Stimulated activated CD8-positive, alpha-beta memory T cell treated with anti-CD3 and anti-CD28 coated beads, Interleukin-7, amount 100 ng/mL, for 1 hour (primary cell): Measurements from ENCODE around the gene ZSCAN1.
A peak's percentile ranks its signal among the peaks of the same experiment; 100 is the strongest.
"Not testable (repeated sequence)": the region's sequence is repeated elsewhere in the genome, so short reads cannot be mapped to it uniquely, and the experiment has no call there.

Experiments used
- DNase-seq, 2 donors: peaks; one replicate each; pipeline ENCODE4 v3.0.0-alpha.2; 2020; ENCODE audit warnings: low read depth in 2 of 2

ZSCAN1 gene, protein sequence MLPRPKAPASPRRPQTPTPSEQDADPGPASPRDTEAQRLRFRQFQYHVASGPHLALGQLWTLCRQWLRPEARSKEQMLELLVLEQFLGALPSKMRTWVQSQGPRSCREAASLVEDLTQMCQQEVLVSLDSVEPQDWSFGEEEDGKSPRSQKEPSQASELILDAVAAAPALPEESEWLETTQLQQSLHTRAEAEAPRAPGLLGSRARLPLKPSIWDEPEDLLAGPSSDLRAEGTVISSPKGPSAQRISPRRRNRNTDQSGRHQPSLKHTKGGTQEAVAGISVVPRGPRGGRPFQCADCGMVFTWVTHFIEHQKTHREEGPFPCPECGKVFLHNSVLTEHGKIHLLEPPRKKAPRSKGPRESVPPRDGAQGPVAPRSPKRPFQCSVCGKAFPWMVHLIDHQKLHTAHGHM

DNA sequence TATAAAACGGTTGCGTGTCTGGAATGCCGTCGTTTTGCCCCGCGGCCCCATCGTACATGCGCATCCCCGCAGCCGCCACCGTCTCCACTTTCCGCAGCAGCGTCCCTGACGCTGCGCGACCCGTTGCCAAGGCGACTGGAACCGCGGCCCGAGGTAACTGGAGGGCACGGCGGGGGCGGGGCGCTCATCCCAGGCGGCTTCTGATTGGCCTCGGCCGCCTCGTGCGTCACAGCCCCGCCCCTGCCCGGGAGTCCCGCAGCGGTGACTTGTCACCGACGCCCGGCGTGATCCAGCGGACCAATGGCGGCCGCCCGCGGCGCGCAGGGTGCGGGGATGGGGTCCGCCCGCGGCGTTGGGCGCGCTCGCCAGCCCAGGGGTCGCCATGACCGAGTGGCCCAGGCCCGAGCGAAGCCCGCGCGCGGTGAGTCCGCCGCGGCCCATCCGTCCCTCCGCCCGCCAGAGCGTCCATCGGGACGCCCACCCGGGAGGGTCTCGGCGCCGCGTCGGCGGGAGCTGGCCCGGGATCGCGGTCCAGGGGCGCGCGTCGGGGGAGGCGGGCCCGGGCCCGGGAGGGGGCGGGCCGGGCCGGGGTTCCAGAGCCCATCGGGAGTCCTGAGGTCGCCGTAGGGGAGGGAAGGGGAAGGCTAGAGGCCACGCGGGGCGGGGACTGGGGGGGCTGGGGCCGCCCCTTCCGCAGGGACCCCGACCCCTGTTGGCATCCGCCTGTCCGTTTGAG, at the start of gene ZSCAN1:
ZSCAN1 (plus strand) TSS at position 285 of the 736 bp plus-strand sequence. CDS start 3,812 bp downstream, outside the sequence.
- peak in 1 of 2 donors; percentile 1 for DNase-seq

DNA sequence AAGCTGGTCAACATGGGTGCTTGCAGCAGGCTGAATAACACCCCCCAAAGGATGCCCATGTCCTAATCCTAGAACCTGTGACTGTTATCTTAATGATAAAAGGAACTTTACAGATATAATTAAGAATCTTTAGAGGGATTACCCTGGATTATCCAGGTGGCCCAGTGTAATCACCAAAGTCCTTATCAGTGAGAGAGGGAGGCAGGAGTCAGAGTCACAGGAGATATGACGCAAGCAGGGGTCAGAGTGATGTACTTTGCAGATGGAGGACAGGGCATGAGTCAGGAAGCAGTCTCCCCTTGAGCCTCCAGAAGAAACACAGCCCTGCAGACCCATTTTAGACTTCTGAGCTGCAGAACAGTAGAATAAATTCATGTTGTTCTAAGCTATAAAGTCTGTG, 41.0 kb upstream of the ZSCAN1 start:
- DNase-seq, result no peak

DNA sequence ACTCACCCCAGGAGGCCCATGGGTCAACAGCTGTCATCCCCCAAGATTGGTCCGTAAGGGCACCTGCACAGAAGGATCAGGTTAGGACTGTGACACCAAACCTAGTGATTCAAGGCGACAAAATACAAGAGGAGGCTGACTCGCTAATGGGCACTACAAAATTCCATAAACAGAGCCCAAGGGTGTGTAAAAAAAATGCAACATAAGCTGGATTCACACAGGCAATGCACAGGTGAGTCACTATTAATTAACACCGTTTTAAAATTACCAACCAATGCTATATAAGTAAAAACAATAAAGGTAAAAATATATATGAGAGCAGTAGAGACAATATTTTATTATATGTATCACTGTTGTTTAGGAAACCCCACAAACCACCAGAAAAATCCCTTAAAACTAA, 33.1 kb upstream of the ZSCAN1 start:
- DNase-seq, result no peak

DNA sequence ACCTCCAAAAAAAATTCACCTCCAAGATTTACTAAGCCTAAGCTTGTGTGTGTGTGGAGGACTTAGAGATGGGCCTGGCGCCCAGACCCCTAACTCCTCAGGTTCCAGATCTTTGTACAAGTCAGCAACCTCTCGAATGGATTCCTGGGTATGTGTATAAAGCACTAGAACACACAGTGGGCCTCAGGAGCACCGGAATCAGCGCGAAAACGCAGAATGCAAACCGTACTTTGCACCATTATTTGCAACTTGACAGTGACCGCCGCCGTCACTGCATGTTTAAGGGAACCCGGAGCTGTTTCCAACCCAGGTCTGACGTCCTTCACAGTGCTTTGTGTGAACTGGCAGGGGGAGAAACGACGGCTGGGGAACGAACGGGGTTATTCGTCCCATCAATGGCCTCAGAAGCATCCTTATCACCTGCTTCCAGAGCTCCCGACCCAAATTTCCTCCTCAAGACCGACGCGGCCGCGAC, 31.9 kb upstream of the ZSCAN1 start:
- DNase-seq, result no peak

DNA sequence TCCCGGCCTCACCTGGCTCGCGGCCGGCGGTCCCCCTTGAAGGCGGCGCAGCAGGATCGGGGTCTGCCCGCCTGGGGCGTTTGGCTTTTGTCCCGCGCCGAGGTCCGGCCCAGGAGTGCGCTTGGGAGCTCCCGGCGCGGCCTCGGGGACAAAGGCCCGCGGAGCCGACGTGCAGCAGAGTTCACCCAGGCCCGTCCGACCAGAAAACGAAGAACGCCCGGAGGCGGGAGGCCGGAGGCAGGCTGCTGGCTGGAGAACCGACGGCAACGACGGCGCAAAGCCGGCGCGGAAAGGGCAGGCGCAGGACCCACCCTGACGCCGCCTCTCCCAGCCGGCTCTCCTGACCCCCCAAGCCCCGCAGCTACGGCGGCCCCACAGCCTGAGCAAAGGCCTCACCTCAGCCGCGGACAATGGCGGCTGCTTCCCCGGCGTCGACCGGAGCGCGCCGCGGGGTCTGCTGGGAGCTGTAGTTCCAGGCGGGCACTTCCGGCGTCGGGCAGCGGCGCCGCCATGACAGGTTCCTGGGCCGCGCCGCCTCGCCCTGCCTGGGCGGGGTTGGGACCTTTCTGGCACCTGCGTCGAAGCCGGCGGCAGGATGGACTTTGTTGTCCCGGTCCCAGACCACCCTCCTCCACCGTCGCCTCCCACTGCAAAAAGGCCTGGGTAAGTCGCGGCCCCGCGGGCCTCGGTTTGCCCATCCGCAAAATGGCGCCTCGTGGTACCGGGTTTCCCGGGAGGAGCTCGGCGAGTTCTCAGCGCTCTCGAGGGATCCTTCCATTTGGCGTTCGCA, 31.2 kb upstream of the ZSCAN1 start, which contains the start of gene ZNF606:
ZNF606 (minus strand) TSS at position 437 of the 790 bp plus-strand sequence. CDS start 1,501 bp downstream, outside the sequence.
- peak; percentile 65 to 70 for DNase-seq

DNA sequence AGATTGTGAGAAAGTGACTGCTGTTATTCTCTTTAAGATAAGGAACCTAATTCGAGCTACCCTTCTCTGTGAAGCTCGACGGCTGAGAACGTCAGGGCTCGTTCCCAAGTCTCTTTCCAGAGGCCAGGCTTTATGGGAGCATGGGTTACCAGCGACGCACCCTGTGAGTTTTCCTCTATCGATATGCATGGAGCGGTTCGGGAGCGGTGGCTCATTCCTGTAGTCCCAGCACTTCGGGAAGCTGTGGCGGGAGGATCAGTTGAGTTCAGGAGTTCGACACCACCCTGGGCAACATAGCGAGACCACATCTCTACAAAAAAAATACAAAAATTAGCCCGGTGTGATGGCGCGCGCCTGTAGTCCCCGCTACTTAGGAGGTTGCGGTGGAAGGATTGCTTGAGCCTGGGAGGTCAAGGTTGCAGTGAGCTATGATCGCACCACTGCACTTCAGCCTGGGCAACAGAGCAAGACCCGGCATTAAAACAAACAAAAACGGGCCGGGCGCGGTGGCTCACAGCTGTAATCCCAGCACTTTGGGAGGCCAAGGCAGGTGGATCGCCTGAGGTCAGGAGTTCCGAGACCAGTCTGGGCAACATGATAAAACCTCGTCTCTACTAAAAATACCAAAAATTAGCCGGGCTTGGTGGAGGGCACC, 30.5 kb upstream of the ZSCAN1 start:
- no peak for DNase-seq

DNA sequence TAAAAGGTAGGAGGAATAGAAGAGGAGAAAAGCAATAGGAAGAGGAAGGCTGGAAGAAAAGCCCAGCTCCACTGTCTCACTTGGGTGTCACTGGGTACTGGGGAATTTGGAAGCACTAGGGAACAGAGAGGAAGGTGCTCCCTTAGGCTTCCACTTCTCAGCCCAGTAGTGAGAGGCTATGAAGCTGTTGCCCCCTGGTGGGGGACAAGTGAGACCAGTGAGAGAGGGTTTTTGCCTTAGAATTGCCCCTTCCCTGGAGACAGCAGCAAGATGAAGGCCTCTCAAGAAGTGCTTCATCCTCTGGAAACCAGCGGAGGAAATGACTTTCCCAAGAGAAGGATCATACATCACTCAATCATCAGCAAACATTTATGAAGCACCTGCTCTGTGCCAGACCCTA, 26.5 kb upstream of the ZSCAN1 start:
- no peak for DNase-seq

DNA sequence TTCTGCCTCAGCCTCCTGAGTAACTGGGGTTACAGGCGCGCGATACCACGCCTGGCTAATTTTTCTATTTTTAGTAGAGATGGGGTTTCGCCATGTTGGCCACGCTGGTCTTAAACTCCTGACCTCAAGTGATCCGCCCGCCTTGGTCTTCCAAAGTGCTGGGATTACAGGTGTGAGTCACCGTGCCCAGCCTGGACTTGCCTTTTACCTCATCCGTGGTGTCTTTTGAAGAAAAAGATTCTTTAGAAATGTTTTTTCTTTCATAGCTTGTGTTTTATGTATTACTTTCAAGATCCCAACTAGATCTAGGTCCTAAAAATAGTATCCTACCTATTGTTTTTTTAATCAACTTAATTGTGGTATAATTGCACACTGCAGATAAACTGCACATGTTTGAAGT, 24.9 kb upstream of the ZSCAN1 start:
- DNase-seq, result not testable (repeated sequence)

DNA sequence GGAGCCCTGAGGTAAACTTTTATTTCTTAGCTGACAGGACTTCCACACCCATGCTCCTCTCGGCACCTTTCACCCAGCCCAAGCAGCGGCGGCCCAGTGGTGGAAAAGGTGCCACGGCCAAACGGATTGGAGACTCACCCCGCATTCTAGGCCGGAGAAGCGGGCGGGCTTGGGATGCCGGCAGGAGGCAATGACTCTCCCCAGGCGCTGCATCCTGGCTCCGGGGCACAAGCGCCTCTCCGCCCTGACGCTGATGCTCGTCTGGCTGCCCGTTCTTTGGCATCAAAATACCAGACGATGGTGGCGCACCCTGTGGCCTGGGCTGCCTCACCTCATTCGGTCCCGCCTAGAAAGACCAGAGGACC, 24.5 kb upstream of the ZSCAN1 start:
- no peak for DNase-seq

DNA sequence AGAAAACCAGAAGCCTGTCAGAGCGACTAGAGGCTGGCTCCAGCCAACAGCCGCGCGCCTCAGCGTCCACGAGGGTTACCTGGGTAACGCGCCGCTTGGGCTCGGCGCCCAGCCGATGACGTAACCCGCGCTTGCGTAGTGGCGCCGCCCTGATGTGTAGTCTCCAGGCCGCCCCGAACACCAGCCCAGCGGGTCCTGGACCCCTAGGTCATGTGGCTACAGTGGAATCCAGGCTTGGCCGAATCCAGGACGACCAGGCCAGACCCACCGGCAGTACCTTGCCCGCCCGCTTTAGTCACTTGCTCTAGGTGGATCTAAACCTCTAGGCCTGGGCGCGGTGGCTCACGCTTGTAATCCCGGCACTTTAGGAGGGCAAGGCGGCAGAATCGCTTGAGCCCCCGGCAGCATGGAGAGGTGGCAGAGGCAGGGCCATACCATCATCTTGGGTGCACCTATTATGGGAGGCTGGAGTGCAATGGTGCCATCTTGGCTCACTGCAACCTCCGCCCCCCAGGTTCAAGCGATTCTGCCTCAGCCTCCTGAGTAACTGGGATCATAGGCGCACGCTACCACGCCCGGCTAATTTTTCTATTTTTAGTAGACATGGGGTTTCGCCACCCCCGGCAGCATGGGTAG, 24.0 kb upstream of the ZSCAN1 start:
- DNase-seq, result peak; percentile 13 to 30

DNA sequence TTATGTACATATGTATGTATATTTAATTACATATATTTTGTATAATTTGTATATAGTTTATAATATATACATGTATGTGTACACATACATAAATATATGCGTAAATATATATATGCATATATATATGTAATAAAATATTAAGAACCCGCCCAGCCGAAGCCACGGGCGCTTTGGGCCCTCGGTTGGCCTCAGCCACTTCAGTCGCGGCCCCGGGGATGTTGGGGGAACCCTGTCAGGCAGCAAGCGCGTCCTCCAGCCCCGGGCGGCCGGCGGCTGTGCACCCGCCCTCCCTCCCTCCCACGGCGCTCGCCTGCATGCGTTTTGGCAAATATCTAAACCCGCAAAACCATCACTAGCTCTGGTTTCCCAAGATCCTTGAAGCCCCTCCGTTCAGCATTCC, 23.3 kb upstream of the ZSCAN1 start:
- DNase-seq, result no peak

DNA sequence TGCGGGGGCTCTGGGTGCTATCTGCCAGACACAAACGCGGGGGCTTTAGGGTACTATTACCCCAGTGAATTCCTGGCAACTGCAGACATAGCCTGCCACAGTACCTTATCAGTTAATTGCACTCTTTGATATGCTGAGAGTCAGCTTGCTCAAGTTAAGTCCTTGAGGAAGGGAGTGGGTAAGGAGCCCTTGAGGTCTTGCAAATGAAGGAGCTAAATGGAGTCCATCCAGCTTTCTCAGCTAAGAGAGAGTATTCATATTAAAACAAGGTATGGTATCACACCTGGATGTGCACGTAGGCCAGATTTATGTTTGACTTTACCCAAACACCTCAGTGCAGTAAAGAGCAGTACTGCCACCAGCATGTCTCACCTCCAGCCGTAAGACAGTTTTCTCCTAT, 19.7 kb upstream of the ZSCAN1 start:
- DNase-seq, result no peak

DNA sequence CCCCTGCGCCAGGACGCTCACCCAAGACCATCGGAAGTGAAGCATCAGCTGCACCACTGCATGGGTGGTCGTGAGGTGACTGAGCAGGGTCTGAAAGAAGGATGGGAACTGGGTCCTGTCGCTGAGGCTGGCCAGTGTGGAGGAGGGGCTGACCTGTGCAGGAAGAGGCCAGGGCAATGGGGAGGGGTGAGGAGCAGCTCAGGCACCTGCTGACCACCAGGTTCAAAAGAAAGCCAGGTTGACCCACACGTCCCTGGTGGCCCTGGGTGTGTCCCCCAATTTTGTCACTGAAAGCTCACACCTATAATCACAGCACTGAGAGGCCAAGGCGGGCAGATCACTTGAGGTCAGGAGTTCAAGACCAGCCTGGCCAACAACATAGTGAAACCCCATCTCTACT, 13.7 kb upstream of the ZSCAN1 start:
- no peak for DNase-seq

DNA sequence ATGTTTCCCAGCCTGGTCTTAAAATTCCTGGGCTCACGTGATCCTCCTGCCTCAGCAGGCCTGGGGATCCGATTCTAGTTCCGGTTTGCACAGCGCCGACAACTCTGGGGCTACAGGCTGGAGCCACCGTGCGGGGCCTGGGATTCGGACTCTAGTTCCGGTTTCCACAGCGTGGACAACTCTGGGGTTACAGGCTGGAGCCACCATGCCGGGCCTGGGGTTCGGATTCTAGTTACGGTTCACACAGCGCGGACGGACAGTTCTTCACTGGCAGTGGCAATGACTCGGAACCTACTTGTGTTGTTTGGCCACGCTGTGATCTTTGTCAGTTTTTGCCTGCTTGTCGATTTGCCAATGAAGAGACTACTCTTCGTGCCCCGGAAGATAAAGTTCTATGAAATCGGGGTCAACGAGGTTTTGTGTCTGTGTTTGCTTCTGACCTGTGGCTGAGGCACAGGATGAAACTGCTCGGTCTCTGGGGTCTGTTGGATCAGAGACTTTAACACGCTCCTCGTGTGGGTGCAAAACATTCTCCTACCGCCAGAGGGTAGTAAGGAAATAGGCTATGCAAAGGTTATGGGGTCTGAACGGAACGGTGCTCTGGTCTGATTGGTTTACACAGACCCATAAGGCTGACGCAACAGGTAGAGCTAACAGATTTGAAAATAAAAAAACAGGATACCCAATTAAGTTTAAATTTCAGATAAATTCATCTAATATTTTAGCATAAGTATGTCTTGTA, 12.1 kb upstream of the ZSCAN1 start:
- peak in 1 of 2 donors; percentile 13 for DNase-seq

DNA sequence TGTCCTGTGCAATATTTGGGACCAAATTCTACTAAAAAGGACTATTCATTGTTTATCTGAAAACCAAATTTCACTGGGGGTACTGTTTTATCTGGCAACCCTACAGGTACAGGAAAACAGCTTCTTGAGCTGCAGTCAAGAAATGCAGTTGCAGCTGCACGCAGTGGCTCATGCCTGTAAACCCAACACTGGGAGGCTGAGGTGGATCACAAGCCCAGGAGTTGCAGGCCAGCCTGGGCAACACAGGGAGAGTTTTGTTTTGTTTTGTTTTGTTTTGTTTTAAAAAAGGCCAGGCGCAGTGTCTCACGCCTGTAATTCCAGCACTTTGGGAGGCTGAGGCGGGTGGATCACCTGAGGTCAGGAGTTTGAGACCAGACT, 11.6 kb upstream of the ZSCAN1 start:
- DNase-seq, result no peak

DNA sequence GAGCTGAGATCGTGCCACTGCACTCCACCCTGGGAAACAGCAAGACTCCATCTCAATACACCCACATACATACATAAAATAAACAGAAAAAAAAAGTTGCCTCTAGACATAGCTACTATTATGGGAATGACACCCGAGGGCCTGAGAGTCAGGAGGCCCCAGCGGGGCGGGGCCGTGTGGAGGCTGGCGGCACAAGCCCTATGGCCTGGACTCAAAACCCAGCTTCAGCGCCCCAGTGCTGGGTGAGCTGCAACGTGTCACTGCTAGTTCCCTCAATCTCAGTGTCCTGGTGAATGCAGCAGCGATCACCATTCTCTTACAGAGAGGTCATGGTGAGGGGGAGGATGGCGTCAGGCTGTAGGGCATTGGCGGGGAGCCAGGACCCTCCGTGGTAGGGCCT, 9.2 kb upstream of the ZSCAN1 start:
- no peak for DNase-seq

DNA sequence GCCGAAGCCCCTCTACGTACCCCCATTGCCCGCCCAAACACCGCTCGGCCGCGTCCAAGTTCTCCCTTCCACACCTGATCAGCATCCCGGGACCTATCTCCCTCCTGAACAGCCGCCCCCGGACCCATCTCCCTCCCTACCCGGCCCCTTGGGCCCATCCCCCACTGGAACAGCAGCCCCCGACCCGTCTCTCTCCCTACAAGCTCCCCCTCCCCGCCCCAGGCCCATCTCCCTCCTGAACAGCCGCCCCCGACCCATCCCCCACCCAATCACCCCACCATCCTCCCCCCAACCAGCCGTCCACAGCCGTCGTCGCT, 610 bp downstream of the ZSCAN1 start:
- no peak for DNase-seq

DNA sequence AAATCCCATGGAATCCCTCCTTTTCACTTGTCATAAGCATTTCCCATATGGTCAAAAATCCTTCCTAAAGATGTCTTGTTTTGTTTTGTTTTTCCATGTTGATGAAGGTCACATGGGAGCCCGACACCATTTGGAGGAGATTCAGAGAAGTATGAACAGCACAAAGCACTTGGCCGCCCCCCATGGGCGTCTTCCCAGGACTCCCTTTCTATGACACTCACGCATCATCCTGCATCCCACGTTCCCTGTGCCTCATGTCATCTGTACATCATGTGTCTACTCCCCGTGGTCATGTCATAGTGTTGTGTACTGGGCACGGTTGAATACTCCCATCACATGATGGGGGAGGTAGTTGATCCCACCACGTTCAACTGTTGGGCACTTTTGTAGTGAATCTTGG, 2.0 kb downstream of the ZSCAN1 start:
- DNase-seq, result no peak

DNA sequence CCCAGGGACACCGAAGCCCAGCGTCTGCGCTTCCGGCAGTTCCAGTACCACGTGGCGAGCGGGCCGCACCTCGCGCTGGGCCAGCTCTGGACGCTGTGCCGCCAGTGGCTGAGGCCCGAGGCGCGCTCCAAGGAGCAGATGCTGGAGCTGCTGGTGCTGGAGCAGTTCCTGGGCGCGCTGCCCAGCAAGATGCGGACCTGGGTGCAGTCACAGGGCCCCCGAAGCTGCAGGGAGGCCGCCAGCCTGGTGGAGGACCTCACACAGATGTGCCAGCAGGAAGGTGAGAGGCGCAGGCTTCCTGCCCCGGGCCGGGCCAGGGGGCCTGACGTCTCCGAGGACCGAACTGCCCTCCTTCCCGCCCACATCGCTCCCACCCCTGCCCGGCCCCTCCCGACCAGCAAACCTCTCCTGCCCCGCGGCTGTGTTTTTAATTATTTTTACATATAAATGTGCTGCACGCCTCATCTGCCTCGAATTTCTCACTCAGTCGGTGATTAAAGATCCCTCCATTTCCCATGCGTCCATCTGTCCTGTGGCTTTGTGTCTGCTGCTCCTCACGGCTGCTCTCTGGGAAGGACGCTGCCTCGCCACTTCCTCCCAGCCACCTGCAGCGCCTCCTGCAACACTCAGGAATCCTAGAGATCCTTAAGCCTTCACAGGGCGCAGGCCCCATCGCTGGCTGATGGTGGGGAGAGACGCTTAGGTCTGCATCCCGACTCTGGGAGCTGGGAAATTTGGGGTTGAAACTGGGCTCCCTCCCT, 4.3 kb downstream of the ZSCAN1 start:
- no peak for DNase-seq

DNA sequence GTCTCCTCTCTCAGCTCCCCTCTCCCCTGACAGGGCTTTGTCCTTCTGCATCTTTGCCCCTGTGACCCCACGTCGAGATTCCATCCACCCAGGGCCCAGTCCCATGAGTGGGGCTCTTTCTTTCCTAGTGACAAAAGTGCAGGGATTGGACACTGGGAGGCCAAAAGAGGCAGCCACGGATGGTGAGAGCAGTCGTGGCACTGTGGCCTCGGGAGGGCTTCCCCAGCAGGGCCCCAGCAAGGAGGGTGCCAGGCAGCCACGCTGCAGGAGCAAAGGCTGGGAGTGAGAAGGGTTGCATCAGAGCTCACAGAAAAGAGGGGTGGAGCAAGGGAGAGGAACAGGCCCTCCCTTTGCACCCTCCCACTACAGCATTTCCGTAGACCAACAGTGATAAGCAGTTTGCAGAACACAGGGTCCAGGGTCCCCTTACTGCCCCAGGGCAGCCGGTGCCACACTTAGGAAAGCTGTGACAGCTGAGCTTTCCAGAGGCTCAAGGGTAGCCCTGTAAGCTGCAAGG, 4.9 kb downstream of the ZSCAN1 start:
- no peak for DNase-seq
